HepG2 (cell line): ENCODE results near the gene MTA1. TPM values are rescaled to one million over a fixed set of nuclear protein-coding genes. Genes with fewer than 3 reads are reported as not detected.

Experiments
- ARNTL ChIP-seq: sonication (generic); formaldehyde crosslinking; IDR thresholded peaks from 2 replicates; pipeline ENCODE4 v1.4.0; 2020; ENCODE audit warnings: mild to moderate bottlenecking, missing genetic modification reagents
- CREM ChIP-seq, 2 experiments: sonication (generic) in 1 of 2; formaldehyde crosslinking in 1 of 2; IDR thresholded peaks; 2 replicates each; pipeline versions ENCODE4 v1.4.0 to v1.6.1; 2016 to 2020; ENCODE audit warnings: antibody characterized with exemption in 1 of 2, mild to moderate bottlenecking in 1 of 2, missing genetic modification reagents in 1 of 2
- ELK4 ChIP-seq: sonication (generic); formaldehyde crosslinking; IDR thresholded peaks from 2 replicates; pipeline ENCODE4 v1.9.0; 2021; ENCODE audit warnings: missing genetic modification reagents, borderline replicate concordance
- HBP1 ChIP-seq: IDR thresholded peaks from 2 replicates; pipeline ENCODE4 v1.6.1; 2016; ENCODE audit warnings: low read depth, control low read depth
- KLF11 ChIP-seq: IDR thresholded peaks from 2 replicates; pipeline ENCODE4 v1.6.1; 2016; ENCODE audit warnings: missing compliant biosample characterization
- MAZ ChIP-seq, 2 experiments: sonication (generic) in 1 of 2; formaldehyde crosslinking in 1 of 2; IDR thresholded peaks; 2 replicates each; pipeline versions ENCODE4 v1.5.0 to v1.6.1; 2012 to 2020; ENCODE audit warnings: low read depth in 2 of 2, mild to moderate bottlenecking in 2 of 2, borderline replicate concordance in 1 of 2, improper control_type of control experiment in 1 of 2, low read length in 1 of 2, missing genetic modification reagents in 1 of 2, moderate library complexity in 1 of 2
- NPAS2 ChIP-seq: sonication (generic); formaldehyde crosslinking; IDR thresholded peaks from 2 replicates; pipeline ENCODE4 v1.8.0; 2022; ENCODE audit warnings: mild to moderate bottlenecking, missing genetic modification reagents, borderline replicate concordance
- NR3C1 ChIP-seq: sonication (generic); formaldehyde crosslinking; IDR thresholded peaks from 2 replicates; pipeline ENCODE4 v1.4.0; 2020; ENCODE audit warnings: missing genetic modification reagents
- PAXIP1 ChIP-seq: sonication (generic); formaldehyde crosslinking; conservative IDR thresholded peaks from 2 replicates; pipeline ENCODE4 v1.4.0; 2020; ENCODE audit warnings: mild to moderate bottlenecking, missing genetic modification reagents, moderate library complexity
- SAP130 ChIP-seq: IDR thresholded peaks from 2 replicates; pipeline ENCODE4 v1.6.1; 2016; ENCODE audit warnings: low read depth
- SRF ChIP-seq: IDR thresholded peaks from 2 replicates; pipeline ENCODE4 v1.6.1; 2011; ENCODE audit warnings: mild to moderate bottlenecking, low read depth, low read length, moderate library complexity
- TEAD2 ChIP-seq: sonication (generic); formaldehyde crosslinking; IDR thresholded peaks from 2 replicates; pipeline ENCODE4 v1.9.0; 2021; ENCODE audit warnings: missing genetic modification reagents
- THAP8 ChIP-seq: sonication (generic); formaldehyde crosslinking; IDR thresholded peaks from 2 replicates; pipeline ENCODE4 v1.5.1; 2020; ENCODE audit warnings: missing genetic modification reagents, mild to moderate bottlenecking, borderline replicate concordance
- ZBTB2 ChIP-seq: sonication (generic); formaldehyde crosslinking; IDR thresholded peaks from 2 replicates; pipeline ENCODE4 v1.8.0; 2022; ENCODE audit warnings: low read depth, missing genetic modification reagents
- ZFP82 ChIP-seq: sonication (generic); formaldehyde crosslinking; IDR thresholded peaks from 2 replicates; pipeline ENCODE4 v1.5.1; 2020; ENCODE audit warnings: mild to moderate bottlenecking, missing genetic modification reagents, borderline replicate concordance
- ZNF234 ChIP-seq: sonication (generic); formaldehyde crosslinking; conservative IDR thresholded peaks from 2 replicates; pipeline ENCODE4 v1.5.1; 2020; ENCODE audit warnings: mild to moderate bottlenecking, missing genetic modification reagents
- ZNF737 ChIP-seq: sonication (generic); formaldehyde crosslinking; IDR thresholded peaks from 2 replicates; pipeline ENCODE4 v1.5.0; 2020; ENCODE audit warnings: missing genetic modification reagents, mild to moderate bottlenecking, borderline replicate concordance
- polyA plus RNA-seq, 8 experiments: library from polyadenylated mRNA; depleted of rRNA in 3 of 8; stranded (reverse) in 7 of 8; unstranded in 1 of 8; fragments of >200 nt; fragmentation: Illumina TruSeq in 4 of 8; extraction: Trizol in 4 of 8; gene quantifications; 2 replicates each; pipeline versions ENCODE4 v1.2.1 to v1.2.3, GENCODE V29; 2011 to 2016; ENCODE audit warnings: low read depth in 4 of 8, missing spikeins in 1 of 8, mixed read lengths in 1 of 8; ENCODE audit not compliant: insufficient read depth in 1 of 8
- total RNA-seq, 5 experiments: library from RNA; depleted of rRNA; stranded (reverse); fragments of >200 nt; fragmentation: Illumina TruSeq; extraction: Trizol; gene quantifications; 2 replicates each; pipeline ENCODE4 v1.2.3, GENCODE V29; 2016; ENCODE audit warnings: low read depth in 1 of 5
- TF ChIP-seq, protein P1 (sequence below): sonication (generic); formaldehyde crosslinking; IDR thresholded peaks from 2 replicates; pipeline ENCODE4 v1.8.0; 2022; ENCODE audit warnings: missing genetic modification reagents, mild to moderate bottlenecking, borderline replicate concordance

MTA1 gene
- total and polyA plus RNA-seq, 2 of the 13 experiments (the other 11 are each of a cell fraction or from before 2014, with no cell fraction given): 35.2 to 85.8 TPM

DNA sequence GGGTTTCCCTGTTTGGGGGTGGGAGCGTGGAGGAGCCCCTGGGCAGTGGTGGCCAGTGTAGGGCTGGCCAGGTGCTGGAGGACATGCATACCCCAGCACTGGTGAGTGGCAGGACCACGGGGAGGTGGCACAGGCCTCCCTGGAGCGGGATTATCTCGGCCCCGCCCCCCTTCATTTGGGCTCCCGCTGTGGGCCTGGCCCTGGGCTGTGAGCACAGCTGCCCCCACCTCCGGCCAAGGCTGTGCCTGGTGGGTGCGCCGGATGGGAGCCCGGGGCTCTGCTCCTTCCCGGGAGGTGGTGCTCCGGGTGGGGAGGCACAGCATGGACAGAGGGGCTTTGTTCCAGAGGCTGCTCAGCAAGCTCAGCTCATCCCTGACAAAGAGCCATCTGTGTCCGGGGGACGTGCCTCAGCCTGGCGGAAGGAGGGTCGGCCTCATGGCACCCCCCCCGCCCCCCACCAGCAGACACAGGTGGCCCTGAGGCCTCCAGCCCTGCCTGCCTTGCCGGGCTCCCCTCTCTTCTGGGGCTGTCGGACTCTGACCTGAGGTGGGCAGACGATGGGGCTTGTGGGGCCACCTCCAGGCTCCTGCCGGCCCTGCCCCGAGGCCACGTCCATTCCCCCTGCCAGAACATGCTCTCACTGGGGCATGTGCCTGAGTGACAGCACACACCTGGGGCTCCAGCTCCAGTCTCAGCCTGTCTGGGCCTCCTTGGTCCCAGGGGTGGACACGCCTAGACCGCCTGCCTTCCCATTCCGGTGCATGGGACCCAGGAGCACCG is 79.8 kb downstream of the MTA1 start (continued):
- TF ChIP-seq TEAD2 (CRISPR knock-in tag) (0 out of 2 replicates have a peak, but pooled peaks have one; percentile 25), ZNF737 (CRISPR knock-in tag) (no peak), MAZ (IDR thresholded peaks at IDR 0.05; ENCODE audit: borderline replicate concordance, low read depth, low read length) (no peak), MAZ (CRISPR knock-in tag; IDR thresholded peaks at IDR 0.05; ENCODE audit: low read depth) (peak; percentile 89), ZBTB2 (CRISPR knock-in tag) (peak; percentile 70; the same call in 1 of the 2 replicates), CREM (IDR thresholded peaks at IDR 0.05) (peak; percentile 46; the same call in 1 of the 2 replicates), CREM (CRISPR knock-in tag; IDR thresholded peaks at IDR 0.05) (no peak), PAXIP1 (CRISPR knock-in tag) (peak; percentile 97), NR3C1 (no peak), ELK4 (CRISPR knock-in tag) (no peak), THAP8 (CRISPR knock-in tag) (no peak), SAP130 (CRISPR knock-in tag) (peak; percentile 87), ARNTL (CRISPR knock-in tag) (peak; percentile 87), ZNF234 (CRISPR knock-in tag) (no peak; the same call in 1 of the 2 replicates), NPAS2 (CRISPR knock-in tag) (no peak), KLF11 (no peak), HBP1 (CRISPR knock-in tag) (no peak), ZFP82 (CRISPR knock-in tag) (no peak), SRF (no peak; the same call in 1 of the 2 replicates)
- TF ChIP-seq, protein P1, sequence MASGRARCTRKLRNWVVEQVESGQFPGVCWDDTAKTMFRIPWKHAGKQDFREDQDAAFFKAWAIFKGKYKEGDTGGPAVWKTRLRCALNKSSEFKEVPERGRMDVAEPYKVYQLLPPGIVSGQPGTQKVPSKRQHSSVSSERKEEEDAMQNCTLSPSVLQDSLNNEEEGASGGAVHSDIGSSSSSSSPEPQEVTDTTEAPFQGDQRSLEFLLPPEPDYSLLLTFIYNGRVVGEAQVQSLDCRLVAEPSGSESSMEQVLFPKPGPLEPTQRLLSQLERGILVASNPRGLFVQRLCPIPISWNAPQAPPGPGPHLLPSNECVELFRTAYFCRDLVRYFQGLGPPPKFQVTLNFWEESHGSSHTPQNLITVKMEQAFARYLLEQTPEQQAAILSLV (CRISPR knock-in tag): peak; percentile 95; the same call in 1 of the 2 replicates
